Measurements from ENCODE around the gene IL22RA2.

IL22RA2 gene, protein sequence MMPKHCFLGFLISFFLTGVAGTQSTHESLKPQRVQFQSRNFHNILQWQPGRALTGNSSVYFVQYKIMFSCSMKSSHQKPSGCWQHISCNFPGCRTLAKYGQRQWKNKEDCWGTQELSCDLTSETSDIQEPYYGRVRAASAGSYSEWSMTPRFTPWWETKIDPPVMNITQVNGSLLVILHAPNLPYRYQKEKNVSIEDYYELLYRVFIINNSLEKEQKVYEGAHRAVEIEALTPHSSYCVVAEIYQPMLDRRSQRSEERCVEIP

GRCh38 chr6:137173501-137173900 is at the start of gene IL22RA2:
TSS of gene IL22RA2 (minus strand) at chr6:137173644. CDS start at chr6:137161749, 11,895 bp downstream.
- in situ Hi-C loops (cut with MboI; ENCODE audit: low sequenced_read_pairs, unreplicated experiment), result no loop called here
- no peak for DNase-seq (ENCODE audit: low spot score)
- no peak for TF ChIP-seq CTCF (IDR thresholded peaks at IDR 0.05; ENCODE audit: borderline replicate concordance, control extremely low read depth, extremely low read depth, insufficient read depth, missing control alignments)

- DNase-seq (ENCODE audit: low spot score), result no peak
- in situ Hi-C loops (cut with MboI; ENCODE audit: low sequenced_read_pairs, unreplicated experiment), result no loop called here
- TF ChIP-seq CTCF (IDR thresholded peaks at IDR 0.05; ENCODE audit: borderline replicate concordance, control extremely low read depth, extremely low read depth, insufficient read depth, missing control alignments), result no peak
Measured at GRCh38 chr6:137222381-137222780, 48.9 kb upstream of the IL22RA2 start.

- DNase-seq (ENCODE audit: low spot score), result no peak
- in situ Hi-C loops (cut with MboI; ENCODE audit: low sequenced_read_pairs, unreplicated experiment), result no loop called here
- no peak for TF ChIP-seq CTCF (IDR thresholded peaks at IDR 0.05; ENCODE audit: borderline replicate concordance, control extremely low read depth, extremely low read depth, insufficient read depth, missing control alignments)
Measured at GRCh38 chr6:137219664-137220252, 46.3 kb upstream of the IL22RA2 start.

- peak; percentile 92 for DNase-seq (ENCODE audit: low spot score)
- TF ChIP-seq CTCF (IDR thresholded peaks at IDR 0.05; ENCODE audit: borderline replicate concordance, control extremely low read depth, extremely low read depth, insufficient read depth, missing control alignments), result no peak
- in situ Hi-C loops (cut with MboI; ENCODE audit: low sequenced_read_pairs, unreplicated experiment), result no loop called here
Measured at GRCh38 chr6:137218917-137219663, 45.6 kb upstream of the IL22RA2 start, which contains the start of gene IFNGR1. TSS of gene IFNGR1 (minus strand) at chr6:137219385. CDS start at chr6:137219327, 58 bp downstream.

DNA sequence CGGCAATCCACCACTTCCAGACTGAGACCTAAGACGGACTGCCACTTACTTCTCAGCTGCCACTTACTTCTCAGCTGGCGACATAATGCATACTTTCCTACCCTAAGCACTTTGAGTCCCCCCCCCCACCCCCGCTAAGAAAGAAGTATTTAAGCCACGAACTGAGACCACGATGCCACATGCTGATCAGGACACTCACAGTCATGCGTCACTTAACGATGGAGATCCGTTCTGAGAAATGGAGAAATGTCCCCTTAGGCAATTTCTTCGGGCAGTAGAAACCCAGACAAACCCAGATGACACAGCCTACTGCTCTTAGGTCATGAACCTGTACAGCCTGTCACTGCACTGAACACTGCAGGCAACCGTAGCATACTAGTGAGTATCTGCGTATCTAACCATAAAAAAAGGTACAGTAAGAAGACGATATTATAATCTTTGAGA is 45.1 kb upstream of the IL22RA2 start:
- TF ChIP-seq CTCF (IDR thresholded peaks at IDR 0.05; ENCODE audit: borderline replicate concordance, control extremely low read depth, extremely low read depth, insufficient read depth, missing control alignments), result no peak
- DNase-seq (ENCODE audit: low spot score), result peak; percentile 45
- in situ Hi-C loops (cut with MboI; ENCODE audit: low sequenced_read_pairs, unreplicated experiment), result no loop called here

DNA sequence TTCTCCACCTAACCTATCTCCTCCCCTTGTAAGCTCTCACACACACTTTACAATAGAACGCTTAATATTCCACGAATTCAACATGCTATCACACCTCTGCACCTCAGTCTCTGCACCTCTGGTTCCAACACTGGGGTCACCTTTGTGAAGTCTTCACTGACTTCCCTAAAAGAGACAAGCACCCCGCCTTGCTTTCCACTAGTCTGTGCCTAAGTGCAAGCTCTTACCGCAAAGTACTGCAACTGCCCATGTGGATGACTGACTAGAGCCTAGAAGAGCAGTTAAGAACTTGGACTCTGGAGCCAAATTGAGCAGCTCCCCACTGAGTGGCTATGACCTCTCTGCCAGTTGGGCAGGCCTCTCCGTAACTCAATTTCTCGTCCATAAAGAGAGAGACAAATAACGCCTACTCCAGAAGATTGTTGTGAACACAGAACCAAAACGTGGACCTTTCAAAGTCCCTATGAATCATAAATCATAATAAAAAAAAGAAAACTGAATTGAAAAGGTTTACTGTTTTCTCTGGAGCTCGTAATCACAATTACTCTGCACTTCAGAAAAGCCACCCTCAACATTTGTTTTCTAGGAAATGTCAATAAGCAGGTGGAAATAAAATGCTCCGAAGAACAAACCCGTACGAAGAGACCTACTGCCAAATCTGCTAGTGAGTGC is 44.5 kb upstream of the IL22RA2 start:
- DNase-seq (ENCODE audit: low spot score), result no peak
- TF ChIP-seq CTCF (IDR thresholded peaks at IDR 0.05; ENCODE audit: borderline replicate concordance, control extremely low read depth, extremely low read depth, insufficient read depth, missing control alignments), result no peak
- in situ Hi-C loops (cut with MboI; ENCODE audit: low sequenced_read_pairs, unreplicated experiment), result no loop called here
